Testis (tissue), 3 donors: Measurements from ENCODE around the gene ATP2C1. TPM values are rescaled to one million over a fixed set of nuclear protein-coding genes. Genes with fewer than 3 reads are reported as not detected.

Source experiments
- DNase-seq: peaks from one replicate; pipeline ENCODE4 v3.0.0-alpha.2; 2019
- H3K27ac ChIP-seq, 2 donors: fragments of 200-600 bp; sonication (generic); one replicate each; pipeline ENCODE4 v1.5.1; 2019
- H3K27me3 ChIP-seq: fragments of 200-600 bp; sonication (generic); one replicate; pipeline ENCODE4 v1.5.1; 2019
- H3K36me3 ChIP-seq: fragments of 200-600 bp; sonication (generic); one replicate; pipeline ENCODE4 v1.5.1; 2017; ENCODE audit warnings: low read depth; ENCODE audit errors: missing control alignments
- H3K4me1 ChIP-seq: fragments of 200-600 bp; sonication (generic); one replicate; pipeline ENCODE4 v1.5.1; 2019
- H3K4me3 ChIP-seq, 2 donors: fragments of 200-600 bp; sonication (generic); one replicate each; pipeline ENCODE4 v1.5.1; 2017 to 2019
- H3K9me3 ChIP-seq: fragments of 200-600 bp; sonication (generic); one replicate; pipeline ENCODE4 v1.5.1; 2017
- CTCF ChIP-seq, 3 experiments: fragments of 450-650 bp in 2 of 3; fragments of 200-600 bp in 1 of 3; sonication (generic) in 1 of 3; IDR thresholded peaks; one replicate each; pipeline ENCODE4 v1.5.1; 2016 to 2019; ENCODE audit warnings: antibody characterized with exemption in 3 of 3, mild to moderate bottlenecking in 2 of 3, moderate library complexity in 1 of 3
- POLR2A ChIP-seq: fragments of 450-650 bp; IDR thresholded peaks from one replicate; pipeline ENCODE4 v1.6.1; 2017; ENCODE audit warnings: antibody characterized with exemption, mild to moderate bottlenecking, moderate library complexity
- WGBS, 2 donors: methylation state at CpG; one replicate each; pipeline ENCODE4 v1.1.5; 2018; 5-methylcytosine and 5-hydroxymethylcytosine counted together
- intact Hi-C: fragments of 100-400 bp; cut with DNase I; formaldehyde crosslinking; loops from one replicate; pipeline ENCODE4 v1.15.1; 2023; ENCODE audit warnings: low total_unique reads
- polyA plus RNA-seq: library from polyadenylated mRNA; stranded (reverse); fragments of 350-450 nt; fragmentation: Illumina TruSeq; extraction: RNeasy Lipid Tissue Mini Kit (QIAGEN cat#74804); gene quantifications from one replicate; pipeline ENCODE4 v1.2.3, GENCODE V29; 2014; ENCODE audit warnings: low read depth, low replicate concordance; ENCODE audit not compliant: insufficient read depth
- small RNA-seq, 2 donors: library from RNA; depleted of rRNA; stranded (forward); fragments of <200 nt; gene quantifications; one replicate each; pipeline ENCODE3, GENCODE V24; 2016
- total RNA-seq, 2 donors: library from RNA; depleted of rRNA; stranded (reverse); fragments of >200 nt; gene quantifications; one replicate each; pipeline ENCODE4 v1.2.3, GENCODE V29; 2016

The ATP2C1 gene
- total and polyA plus RNA-seq, 3 donors from 2014 or later, result 51.0 to 103 (median 88.0) TPM

- intact Hi-C loops, result no loop called here
- H3K27me3 ChIP-seq, result no peaks in the 10 kb centered on the region
- H3K4me3 ChIP-seq, result no peak overlapping the region
- no peak for TF ChIP-seq POLR2A
- DNase-seq, result peak; percentile 52
- no peaks in the 10 kb centered on the region for H3K4me1 ChIP-seq
- 77 to 98% methylated on average over 2 of the region's 2 CpGs for WGBS, 2 donors
- H3K27ac ChIP-seq, result no peak overlapping the region
- no peaks in the 10 kb centered on the region for H3K9me3 ChIP-seq
- no peaks in the 10 kb centered on the region for H3K36me3 ChIP-seq
Measured at GRCh38 chr3:131047582-131047981, 153.7 kb downstream of the ATP2C1 start.

GRCh38 chr3:131048030-131048429 lies 154.1 kb downstream of the ATP2C1 start:
- TF ChIP-seq CTCF (IDR thresholded peaks at IDR 0.05) (no peak), POLR2A (no peak)
- 62 to 72% methylated on average over 7 of the region's 7 CpGs for WGBS, 2 donors
- Histone ChIP-seq H3K36me3 (no peaks in the 10 kb centered on the region), H3K9me3 (no peaks in the 10 kb centered on the region), H3K4me1 (no peaks in the 10 kb centered on the region), H3K4me3 (no peak overlapping the region), H3K27me3 (no peaks in the 10 kb centered on the region), H3K27ac (no peak overlapping the region)
- no peak for DNase-seq
- intact Hi-C loops, result no loop called here

GRCh38 chr3:131050001-131050400 lies 156.1 kb downstream of the ATP2C1 start:
- no peaks in the 10 kb centered on the region for H3K9me3 ChIP-seq
- H3K36me3 ChIP-seq, result no peaks in the 10 kb centered on the region
- no peak for TF ChIP-seq POLR2A
- TF ChIP-seq CTCF (IDR thresholded peaks at IDR 0.05), result no peak
- intact Hi-C loops, result no loop called here
- no peaks in the 10 kb centered on the region for H3K4me1 ChIP-seq
- no peaks in the 10 kb centered on the region for H3K27me3 ChIP-seq
- no peak overlapping the region for H3K4me3 ChIP-seq
- WGBS, 2 donors, result 67 to 73% methylated on average over 3 of the region's 3 CpGs
- no peak for DNase-seq
- no peak overlapping the region for H3K27ac ChIP-seq

- H3K27me3 ChIP-seq, result no peaks in the 10 kb centered on the region
- 75 to 77% methylated on average over 3 of the region's 3 CpGs for WGBS, 2 donors
- intact Hi-C loops, result no loop called here
- TF ChIP-seq POLR2A (no peak), CTCF (IDR thresholded peaks at IDR 0.05) (peak in 1 of 3 experiments; percentile 8)
- no peak overlapping the region for H3K4me3 ChIP-seq
- no peaks in the 10 kb centered on the region for H3K4me1 ChIP-seq
- H3K9me3 ChIP-seq, result no peaks in the 10 kb centered on the region
- no peak for DNase-seq
- no peaks in the 10 kb centered on the region for H3K36me3 ChIP-seq
- H3K27ac ChIP-seq, result no peak overlapping the region
Measured at GRCh38 chr3:131053043-131053859, 159.4 kb downstream of the ATP2C1 start.

Small RNAs within 50 kb of the gene (small RNA-seq; reads per million reads assigned to genes)
- gene RF00019, result 0 reads per million in 2 donors

Other genes with a start within 250 kb of the ATP2C1 start
- gene PIK3R4, start 147.3 kb upstream of the ATP2C1 start, total RNA-seq, result 10 to 100 TPM; 52.5 to 56.1 TPM
- 35.0 TPM for gene PIK3R4, start 147.3 kb upstream of the ATP2C1 start, polyA plus RNA-seq
- gene ASTE1, start 132.7 kb downstream of the ATP2C1 start, total RNA-seq, result 10 to 100 TPM in 1 of 2 donors, 1 to 10 TPM in 1; 9.8 to 13.0 TPM
- 17.2 TPM for gene ASTE1, start 132.7 kb downstream of the ATP2C1 start, polyA plus RNA-seq
- gene NEK11, start 132.8 kb downstream of the ATP2C1 start, total RNA-seq, result 10 to 100 TPM; 22.4 to 40.9 TPM
- 35.9 TPM for gene NEK11, start 132.8 kb downstream of the ATP2C1 start, polyA plus RNA-seq